K562 (cell line): ENCODE measurements around the gene GUCY2C. TPM values are rescaled to one million over a fixed set of nuclear protein-coding genes. Genes with fewer than 3 reads are reported as not detected.

Experiments used
- ATAC-seq: fragments of 200-7000 bp; cut with Tn5 transposase; 3 replicates; pipeline ENCODE4 v1.9.1; 2020; ENCODE audit warnings: moderate library complexity
- BruUV-seq: library from RNA; stranded (reverse); fragments of 400-500 nt; replicated peaks from 2 replicates; lab custom pipeline; 2021; lab: Mats Ljungman, UMichigan
- CTCF ChIA-PET: fragments of 300-600 bp; formaldehyde crosslinking; extraction: SDS; loops from one replicate; lab custom pipeline; 2021; ENCODE audit warnings: low intra/inter-chr PET ratio; lab: Yijun Ruan, JAX
- POLR2A ChIA-PET: fragments of 300-600, 350-650 bp; sonication (Branson Sonifier 250); formaldehyde crosslinking; extraction: SDS; loops from one replicate; lab custom pipeline; 2021; ENCODE audit warnings: antibody characterized with exemption, inconsistent platforms; lab: Yijun Ruan, JAX
- DNase-seq, 4 experiments: peaks; one replicate each; pipeline versions ENCODE4 v3.0.0 to v3.0.0-alpha.2; 2011 to 2018; ENCODE audit warnings: low spot score in 3 of 4, mixed read lengths in 3 of 4; ENCODE audit errors: extremely low read depth in 1 of 4
- FAIRE-seq: peaks from 2 replicates; lab custom pipeline; 2011; peaks lifted over from hg19 to GRCh38; lab: Jason Lieb, UNC
- H2AFZ ChIP-seq: 2 replicates; pipeline ENCODE4 v1.6.0; 2011; ENCODE audit warnings: low read depth, low read length, control low read depth, inconsistent platforms
- H3K27ac ChIP-seq: fragments of 200-600 bp; 3 replicates; pipeline ENCODE4 v1.8.0; 2011; ENCODE audit warnings: low read depth, mild to moderate bottlenecking, control low read depth, inconsistent platforms, low read length, moderate library complexity, mixed read lengths; ENCODE audit errors: extremely low read depth
- H3K27me3 ChIP-seq, 2 experiments: fragments of 300-600 bp in 1 of 2; 2 replicates in 1 of 2; 3 replicates in 1 of 2; pipeline versions ENCODE4 v1.6.0 to v1.8.0; 2011; ENCODE audit warnings: inconsistent platforms in 2 of 2, low read length in 2 of 2, mild to moderate bottlenecking in 1 of 2, mixed read lengths in 1 of 2, moderate library complexity in 1 of 2; ENCODE audit not compliant: control insufficient read depth in 2 of 2, insufficient read depth in 2 of 2
- H3K36me3 ChIP-seq: fragments of 300-600 bp; 3 replicates; pipeline ENCODE4 v1.8.0; 2011; ENCODE audit warnings: mild to moderate bottlenecking, low read length, inconsistent platforms; ENCODE audit not compliant: control insufficient read depth, insufficient read depth
- H3K4me1 ChIP-seq, 2 experiments: fragments of 200-600 bp in 1 of 2; replicated peaks in 1 of 2; 2 replicates in 1 of 2; 3 replicates in 1 of 2; pipeline versions ENCODE4 v1.5.1 to v1.8.0; 2011; ENCODE audit warnings: inconsistent platforms in 2 of 2, low read length in 2 of 2, mild to moderate bottlenecking in 1 of 2, mixed read lengths in 1 of 2, moderate library complexity in 1 of 2; ENCODE audit not compliant: control insufficient read depth in 2 of 2, insufficient read depth in 2 of 2
- H3K4me2 ChIP-seq: 2 replicates; pipeline ENCODE4 v1.6.1; 2011; ENCODE audit warnings: low read length, control low read depth, inconsistent platforms, mixed read lengths; ENCODE audit not compliant: insufficient read depth
- H3K4me3 ChIP-seq: fragments of 200-600 bp; sonication (generic), shearing (Covaris generic); 2 replicates; pipeline ENCODE4 v1.5.1; 2016; ENCODE audit warnings: control low read depth, inconsistent platforms
- H3K79me2 ChIP-seq: fragments of 200-600 bp; 3 replicates; pipeline ENCODE4 v1.8.0; 2011; ENCODE audit warnings: low read length, inconsistent platforms; ENCODE audit not compliant: control insufficient read depth, insufficient read depth
- H3K9ac ChIP-seq, 2 experiments: 2 replicates each; pipeline versions ENCODE4 v1.6.0 to v1.6.1; 2011; ENCODE audit warnings: low read depth in 2 of 2, low read length in 2 of 2, control low read depth in 1 of 2, inconsistent platforms in 1 of 2, mild to moderate bottlenecking in 1 of 2, mixed read lengths in 1 of 2; ENCODE audit not compliant: insufficient read depth in 1 of 2
- H3K9me1 ChIP-seq: one replicate; pipeline ENCODE4 v1.6.0; 2011; ENCODE audit warnings: inconsistent platforms, mild to moderate bottlenecking, low read length, moderate library complexity; ENCODE audit not compliant: control insufficient read depth, insufficient read depth
- H3K9me3 ChIP-seq: replicated peaks from 2 replicates; pipeline ENCODE4 v1.5.1; 2011; ENCODE audit warnings: low read depth, low read length, inconsistent platforms; ENCODE audit not compliant: control insufficient read depth, insufficient read depth
- H4K20me1 ChIP-seq: replicated peaks from 2 replicates; pipeline ENCODE4 v1.6.1; 2011; ENCODE audit warnings: low read length, inconsistent platforms, mixed read lengths; ENCODE audit not compliant: control insufficient read depth, insufficient read depth
- HCFC1 ChIP-seq: IDR thresholded peaks from 2 replicates; pipeline ENCODE4 v1.6.1; 2012; ENCODE audit warnings: low read depth, low read length, improper control_type of control experiment
- KDM4B ChIP-seq, 2 experiments: fragments of 450-650 bp in 1 of 2; sonication (generic) in 1 of 2; IDR thresholded peaks; 2 replicates each; pipeline ENCODE4 v1.6.1; 2016 to 2017; ENCODE audit warnings: borderline replicate concordance in 2 of 2, antibody characterized with exemption in 1 of 2, low read depth in 1 of 2, mild to moderate bottlenecking in 1 of 2
- MCM2 ChIP-seq: fragments of 450-650 bp; IDR thresholded peaks from 2 replicates; pipeline ENCODE4 v1.6.1; 2017; ENCODE audit warnings: low read depth, mild to moderate bottlenecking
- MEF2D ChIP-seq: conservative IDR thresholded peaks from 2 replicates; pipeline ENCODE4 v1.6.1; 2016; ENCODE audit warnings: low read depth, missing genetic modification characterization, missing compliant biosample characterization
- NBN ChIP-seq: fragments of 450-650 bp; IDR thresholded peaks from 2 replicates; pipeline ENCODE4 v1.6.1; 2016; ENCODE audit warnings: low read depth, mild to moderate bottlenecking
- NR1H2 ChIP-seq: sonication (generic); formaldehyde crosslinking; IDR thresholded peaks from 2 replicates; pipeline ENCODE4 v1.4.0; 2020; ENCODE audit warnings: mild to moderate bottlenecking, missing genetic modification reagents
- PHB ChIP-seq: fragments of 250-450 bp; sonication (Bioruptor Pico); IDR thresholded peaks from 2 replicates; pipeline ENCODE4 v1.5.0; 2021
- SIX5 ChIP-seq, 2 experiments: IDR thresholded peaks; 2 replicates each; pipeline ENCODE4 v1.6.1; 2011; ENCODE audit warnings: low read length in 2 of 2, borderline replicate concordance in 1 of 2, low read depth in 1 of 2, mild to moderate bottlenecking in 1 of 2, moderate library complexity in 1 of 2; ENCODE audit not compliant: insufficient read depth in 1 of 2
- ZC3H8 ChIP-seq: fragments of 450-650 bp; IDR thresholded peaks from 2 replicates; pipeline ENCODE4 v1.6.1; 2017
- ZKSCAN1 ChIP-seq: fragments of 150-350 bp; IDR thresholded peaks from 2 replicates; pipeline ENCODE4 v1.6.1; 2016; ENCODE audit warnings: low read depth, low read length
- ZNF507 ChIP-seq: conservative IDR thresholded peaks from 2 replicates; pipeline ENCODE4 v1.6.1; 2017; ENCODE audit warnings: missing genetic modification characterization, missing compliant biosample characterization
- ZNF695 ChIP-seq: fragments of 450-650 bp; formaldehyde crosslinking; IDR thresholded peaks from 2 replicates; pipeline ENCODE4 v1.4.0; 2020; ENCODE audit warnings: mild to moderate bottlenecking, moderate library complexity
- in situ Hi-C: fragments of 300-500 bp; cut with MboI; formaldehyde crosslinking; loops from 4 replicates; pipeline ENCODE4 v1.15.0; 2018; ENCODE audit warnings: inconsistent platforms, mixed read lengths
- intact Hi-C: fragments of 100-400 bp; cut with micrococcal nuclease; formaldehyde crosslinking; loops from 2 replicates; pipeline ENCODE4 v1.14.2; 2022
- polyA plus RNA-seq, 8 experiments: library from polyadenylated mRNA; depleted of rRNA in 4 of 8; stranded (reverse) in 5 of 8; unstranded in 3 of 8; fragments of >200 nt; fragmentation: Nextera tagmentation in 2 of 8; fragmentation: Illumina TruSeq in 1 of 8; extraction: Ambion mirVana in 2 of 8; extraction: Trizol in 1 of 8; gene quantifications; 2 replicates each; pipeline versions ENCODE4 v1.2.1 to v1.2.3, GENCODE V29; 2011 to 2014; ENCODE audit warnings: inconsistent platforms in 1 of 8, missing spikeins in 1 of 8
- total RNA-seq, 7 experiments: library from RNA; depleted of rRNA in 6 of 7; stranded (reverse); fragments of >200 nt in 6 of 7; fragmentation: Illumina TruSeq in 2 of 7; extraction: Trizol in 2 of 7; gene quantifications; 2 replicates each; pipeline versions ENCODE4 v1.2.1 to v1.2.3, GENCODE V29; 2011 to 2021; ENCODE audit warnings: low replicate concordance in 1 of 7
- TF ChIP-seq, protein P1 (sequence below): fragments of 450-650 bp; IDR thresholded peaks from 2 replicates; pipeline ENCODE4 v1.6.1; 2017; ENCODE audit warnings: antibody characterized with exemption, mild to moderate bottlenecking
- TF ChIP-seq, protein P2 (sequence below), 3 experiments: fragments of 200-800 bp in 1 of 3; sonication (Bioruptor generic) in 1 of 3; sonication (generic) in 1 of 3; formaldehyde crosslinking in 1 of 3; IDR thresholded peaks; 2 replicates each; pipeline versions ENCODE4 v1.6.1 to v1.8.0; 2016 to 2022; ENCODE audit warnings: mild to moderate bottlenecking in 2 of 3, missing compliant biosample characterization in 2 of 3, missing genetic modification characterization in 2 of 3, missing genetic modification reagents in 1 of 3

Gene GUCY2C
- total and polyA plus RNA-seq, 9 of the 15 experiments (the other 6 are each of a cell fraction or from before 2014, with no cell fraction given), result 0.01 to 0.05 (median 0.04) TPM; not detected in 6

DNA sequence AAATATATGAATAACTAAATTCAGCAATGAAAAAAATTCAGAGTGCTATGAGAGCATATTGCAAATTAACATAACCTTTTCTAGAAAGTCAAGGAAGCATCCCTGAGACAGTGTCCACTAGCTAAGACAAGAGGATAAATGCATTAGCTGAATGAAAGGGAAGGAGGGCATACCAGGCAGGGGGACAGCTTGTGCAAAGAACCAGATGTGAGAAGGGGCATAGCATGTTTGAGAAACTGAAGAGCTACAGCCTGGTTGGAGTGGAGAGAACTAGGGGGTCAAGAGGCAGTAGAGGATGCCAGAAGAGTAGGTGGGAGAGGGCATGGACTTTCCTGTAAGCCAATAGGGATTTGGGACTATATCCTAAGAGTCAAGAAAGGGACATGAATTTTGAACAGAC, 2.2 kb upstream of the GUCY2C start:
- no peaks in the 10 kb centered on the region for H3K9me1 ChIP-seq
- H3K9ac ChIP-seq, result no peak overlapping the region
- H3K79me2 ChIP-seq, result no peaks in the 10 kb centered on the region
- intact Hi-C loops, result no loop called here
- no peaks in the 10 kb centered on the region for H4K20me1 ChIP-seq
- DNase-seq (no peak), ATAC-seq (no peak), FAIRE-seq (no peak)
- in situ Hi-C loops, result no loop called here
- H3K36me3 ChIP-seq, result no peaks in the 10 kb centered on the region
- H3K4me1 ChIP-seq, result no peaks in the 10 kb centered on the region
- TF ChIP-seq NR1H2 (CRISPR knock-in tag) (no peak), PHB (CRISPR knock-in tag) (no peak), KDM4B (IDR thresholded peaks at IDR 0.05; ENCODE audit: borderline replicate concordance in 2 of 2, low read depth in 1 of 2) (no peak), HCFC1 (no peak), MCM2 (no peak), NBN (no peak), SIX5 (IDR thresholded peaks at IDR 0.05; ENCODE audit: borderline replicate concordance in 1 of 2, insufficient read depth in 1 of 2, low read depth in 1 of 2, low read length in 2 of 2) (no peak), ZNF507 (tag) (no peak), ZKSCAN1 (no peak), ZC3H8 (no peak), MEF2D (tag) (no peak), ZNF695 (CRISPR knock-in tag) (no peak)
- TF ChIP-seq, protein P1, sequence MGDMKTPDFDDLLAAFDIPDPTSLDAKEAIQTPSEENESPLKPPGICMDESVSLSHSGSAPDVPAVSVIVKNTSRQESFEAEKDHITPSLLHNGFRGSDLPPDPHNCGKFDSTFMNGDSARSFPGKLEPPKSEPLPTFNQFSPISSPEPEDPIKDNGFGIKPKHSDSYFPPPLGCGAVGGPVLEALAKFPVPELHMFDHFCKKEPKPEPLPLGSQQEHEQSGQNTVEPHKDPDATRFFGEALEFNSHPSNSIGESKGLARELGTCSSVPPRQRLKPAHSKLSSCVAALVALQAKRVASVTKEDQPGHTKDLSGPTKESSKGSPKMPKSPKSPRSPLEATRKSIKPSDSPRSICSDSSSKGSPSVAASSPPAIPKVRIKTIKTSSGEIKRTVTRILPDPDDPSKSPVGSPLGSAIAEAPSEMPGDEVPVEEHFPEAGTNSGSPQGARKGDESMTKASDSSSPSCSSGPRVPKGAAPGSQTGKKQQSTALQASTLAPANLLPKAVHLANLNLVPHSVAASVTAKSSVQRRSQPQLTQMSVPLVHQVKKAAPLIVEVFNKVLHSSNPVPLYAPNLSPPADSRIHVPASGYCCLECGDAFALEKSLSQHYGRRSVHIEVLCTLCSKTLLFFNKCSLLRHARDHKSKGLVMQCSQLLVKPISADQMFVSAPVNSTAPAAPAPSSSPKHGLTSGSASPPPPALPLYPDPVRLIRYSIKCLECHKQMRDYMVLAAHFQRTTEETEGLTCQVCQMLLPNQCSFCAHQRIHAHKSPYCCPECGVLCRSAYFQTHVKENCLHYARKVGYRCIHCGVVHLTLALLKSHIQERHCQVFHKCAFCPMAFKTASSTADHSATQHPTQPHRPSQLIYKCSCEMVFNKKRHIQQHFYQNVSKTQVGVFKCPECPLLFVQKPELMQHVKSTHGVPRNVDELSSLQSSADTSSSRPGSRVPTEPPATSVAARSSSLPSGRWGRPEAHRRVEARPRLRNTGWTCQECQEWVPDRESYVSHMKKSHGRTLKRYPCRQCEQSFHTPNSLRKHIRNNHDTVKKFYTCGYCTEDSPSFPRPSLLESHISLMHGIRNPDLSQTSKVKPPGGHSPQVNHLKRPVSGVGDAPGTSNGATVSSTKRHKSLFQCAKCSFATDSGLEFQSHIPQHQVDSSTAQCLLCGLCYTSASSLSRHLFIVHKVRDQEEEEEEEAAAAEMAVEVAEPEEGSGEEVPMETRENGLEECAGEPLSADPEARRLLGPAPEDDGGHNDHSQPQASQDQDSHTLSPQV, result no peak
- TF ChIP-seq, protein P2, sequence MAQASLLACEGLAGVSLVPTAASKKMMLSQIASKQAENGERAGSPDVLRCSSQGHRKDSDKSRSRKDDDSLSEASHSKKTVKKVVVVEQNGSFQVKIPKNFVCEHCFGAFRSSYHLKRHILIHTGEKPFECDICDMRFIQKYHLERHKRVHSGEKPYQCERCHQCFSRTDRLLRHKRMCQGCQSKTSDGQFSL (CRISPR knock-in tag; IDR thresholded peaks at IDR 0.05), result no peak
- TF ChIP-seq, protein P2 (tag; IDR thresholded peaks at IDR 0.05), result no peak
- POLR2A ChIA-PET, result interaction anchor here (0.7 kb wide), 1 partner anchor 57 kb away, joined by 4 read pairs; no protein-coding TSS in a partner anchor
- no peak overlapping the region for H2AFZ ChIP-seq
- no peak overlapping the region for H3K4me3 ChIP-seq
- BruUV-seq, result no TSS peak
- H3K9me3 ChIP-seq, result no peaks in the 10 kb centered on the region
- CTCF ChIA-PET, result no interaction called here
- no peak overlapping the region for H3K4me2 ChIP-seq
- no peaks in the 10 kb centered on the region for H3K27me3 ChIP-seq
- H3K27ac ChIP-seq, result no peak overlapping the region
